HK-2 (cell line): ENCODE data around the gene NIPA2.

ENCODE experiments used
- DNase-seq: peaks from one replicate; pipeline ENCODE4 v3.0.0-alpha.2; 2018; ENCODE audit not compliant: unreplicated experiment

The NIPA2 gene

DNA sequence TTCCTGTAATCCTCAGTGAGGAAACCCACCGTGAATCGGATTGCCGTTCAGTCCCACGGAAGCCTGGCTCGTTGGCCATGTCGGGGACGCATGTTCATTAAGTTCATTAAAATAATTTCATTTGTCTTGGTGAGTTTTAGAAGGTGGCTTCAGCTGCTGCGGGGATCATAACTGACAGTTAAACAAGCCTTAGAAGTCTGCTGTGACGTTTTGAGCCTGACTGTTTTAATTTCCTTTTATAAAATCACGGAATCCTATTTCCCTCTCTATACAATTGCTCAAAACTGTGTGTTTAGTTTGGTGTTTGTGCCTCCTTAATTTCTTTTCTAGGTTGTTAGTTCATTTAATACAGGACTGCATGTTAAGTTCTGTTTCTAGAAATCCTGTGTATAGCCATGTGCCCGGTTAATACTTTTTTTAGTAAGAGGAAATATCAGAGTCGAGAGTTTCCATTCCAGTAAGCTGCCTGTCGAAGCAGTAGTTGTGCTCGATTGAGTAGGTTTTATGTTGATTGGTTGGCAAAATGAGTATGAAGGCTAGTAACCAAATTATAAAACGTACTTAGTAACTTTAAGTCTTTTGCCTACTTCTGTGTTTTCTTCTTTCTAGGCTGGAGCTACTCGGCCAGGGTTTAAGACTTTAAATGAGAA is 705 bp downstream of the NIPA2 start:
- no peak for DNase-seq

DNA sequence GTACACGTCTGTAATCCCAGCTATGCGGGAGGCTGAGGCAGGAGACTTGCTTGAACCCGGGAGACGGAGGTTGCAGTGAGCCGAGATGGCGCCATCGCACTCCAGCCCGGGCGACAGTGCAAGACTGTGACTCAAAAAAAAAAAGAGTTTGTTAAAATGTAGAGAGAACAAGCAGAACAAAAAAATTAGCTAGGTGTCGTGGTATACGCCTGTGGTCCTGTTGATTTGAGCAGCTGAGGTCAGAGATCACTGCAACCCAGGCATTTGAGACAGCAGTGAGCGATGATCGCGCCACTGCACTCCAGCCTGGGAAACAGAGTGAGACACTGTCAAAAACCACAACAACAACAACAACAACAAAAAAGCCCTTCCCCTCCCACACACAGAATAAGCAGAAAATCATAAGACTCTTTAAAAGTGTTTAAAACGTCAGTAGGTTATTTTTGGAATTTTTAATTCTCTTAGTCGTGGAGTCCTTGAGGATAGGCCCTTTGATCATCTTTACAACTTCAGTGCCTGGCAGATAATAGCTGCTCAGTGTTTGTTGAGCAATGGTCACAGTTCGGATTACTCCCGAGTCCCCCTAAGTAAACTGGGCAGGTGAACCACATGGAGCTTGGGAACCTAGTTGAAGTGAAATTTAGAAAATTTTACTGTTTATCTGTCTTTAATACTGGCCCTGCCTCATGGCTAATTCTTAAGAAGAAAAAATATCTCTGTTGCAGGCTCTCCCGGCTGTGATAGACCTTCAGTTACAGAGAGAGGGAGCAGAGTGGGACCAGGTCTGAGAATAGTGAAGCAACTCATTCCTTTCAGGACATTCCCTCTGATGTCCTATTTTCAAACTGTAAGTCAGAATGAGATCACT is 6.2 kb downstream of the NIPA2 start:
- DNase-seq, result no peak

DNA sequence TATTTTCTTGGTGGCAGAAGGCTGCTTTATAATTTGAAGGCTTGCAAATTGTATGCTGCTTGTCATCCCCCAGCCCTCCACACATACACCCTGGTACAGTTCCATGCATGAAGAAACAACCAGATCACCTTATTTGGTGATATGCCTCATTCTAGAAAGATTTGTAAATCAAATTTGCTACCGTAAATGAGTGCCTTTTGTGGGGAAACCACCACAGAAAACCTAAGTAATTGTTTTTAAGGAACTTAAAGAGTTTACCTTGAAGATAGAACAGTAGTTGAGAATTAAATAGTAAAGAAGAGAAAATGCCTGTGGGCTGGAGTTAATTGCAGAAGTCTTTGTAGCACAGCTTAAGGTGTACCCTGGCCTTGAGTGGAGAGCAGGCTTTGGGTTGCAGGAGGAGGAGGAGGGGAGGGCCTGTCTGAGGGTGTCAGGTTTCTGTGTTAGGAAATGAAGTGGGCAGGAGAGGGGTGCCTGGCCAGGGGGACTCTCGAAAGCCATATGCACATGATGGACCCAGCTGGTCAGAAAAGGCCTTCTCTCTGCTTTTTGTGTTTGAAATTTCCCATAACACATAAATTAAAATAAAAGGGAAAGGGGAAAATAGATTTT is 6.9 kb downstream of the NIPA2 start:
- no peak for DNase-seq

DNA sequence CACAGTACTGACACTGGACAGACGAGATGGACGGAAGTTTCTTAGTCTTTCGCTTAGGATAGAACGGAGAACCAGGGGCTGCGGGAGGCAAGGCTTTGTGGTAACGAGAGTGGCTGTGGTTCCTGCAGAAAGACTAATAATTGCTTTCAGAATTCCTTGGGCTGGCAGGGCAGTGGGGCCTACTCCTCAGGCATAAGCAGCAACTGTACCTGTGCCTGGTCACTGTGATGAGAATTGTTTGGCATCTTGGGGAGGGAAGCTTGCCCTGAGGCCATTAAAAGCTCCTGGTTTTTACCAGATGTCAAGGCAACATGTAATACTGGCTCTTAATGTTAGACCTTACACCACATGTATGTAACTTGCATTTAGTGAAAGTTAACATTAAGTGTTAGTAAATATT is 7.6 kb downstream of the NIPA2 start:
- no peak for DNase-seq

DNA sequence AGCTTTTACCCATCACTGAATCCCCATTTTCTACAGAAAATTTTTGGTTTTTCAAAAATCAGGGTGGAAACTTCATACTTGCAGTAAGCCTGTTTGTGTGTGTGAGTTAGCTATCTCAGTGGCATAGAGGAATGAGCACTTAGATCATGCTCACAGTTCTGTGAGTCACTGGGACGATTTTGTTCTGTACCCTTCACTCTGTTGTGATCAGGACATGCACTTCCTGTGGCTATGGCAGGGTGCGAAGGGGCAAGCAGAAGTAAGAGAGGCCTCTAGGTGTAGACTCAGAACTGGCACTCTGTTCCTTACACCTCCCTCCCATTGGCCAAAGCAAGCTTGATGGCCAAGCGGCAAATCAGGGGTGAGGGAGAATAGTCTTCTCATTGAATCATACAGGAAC is 11.6 kb downstream of the NIPA2 start:
- DNase-seq, result no peak

DNA sequence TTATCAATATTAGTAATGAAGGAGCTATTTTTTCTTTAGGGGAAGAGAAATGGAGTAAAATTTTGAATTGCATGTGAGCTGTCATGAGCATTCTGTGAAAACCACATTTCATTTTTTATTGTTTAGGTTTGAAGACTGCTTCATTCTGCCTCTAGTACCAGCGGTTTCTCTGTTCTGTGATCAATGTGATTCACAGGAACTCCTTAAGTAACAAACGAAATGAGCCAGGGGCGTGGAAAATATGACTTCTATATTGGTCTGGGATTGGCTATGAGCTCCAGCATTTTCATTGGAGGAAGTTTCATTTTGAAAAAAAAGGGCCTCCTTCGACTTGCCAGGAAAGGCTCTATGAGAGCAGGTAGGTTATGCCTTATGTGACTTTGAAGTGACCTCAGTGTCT is 13.0 kb downstream of the NIPA2 start:
- no peak for DNase-seq

DNA sequence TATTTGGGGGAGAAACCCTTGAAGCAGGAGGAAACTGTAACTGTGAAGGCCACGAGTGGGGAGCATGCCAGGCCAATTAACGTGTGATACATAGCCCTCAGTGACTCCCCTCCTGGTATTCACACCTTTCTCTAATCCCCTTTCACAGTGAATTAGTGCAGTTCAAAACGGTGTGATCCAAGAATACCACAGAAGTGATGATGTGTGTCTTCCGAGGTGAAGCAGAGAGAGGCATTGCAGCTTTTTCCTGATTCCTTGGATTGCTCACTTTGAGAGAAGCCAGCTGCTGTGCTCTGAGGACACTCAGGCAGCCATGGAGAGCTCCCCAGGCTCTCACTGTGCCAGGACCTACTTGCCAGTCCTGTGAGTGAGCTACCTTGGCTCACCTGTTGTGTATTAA is 17.3 kb downstream of the NIPA2 start:
- DNase-seq, result no peak

DNA sequence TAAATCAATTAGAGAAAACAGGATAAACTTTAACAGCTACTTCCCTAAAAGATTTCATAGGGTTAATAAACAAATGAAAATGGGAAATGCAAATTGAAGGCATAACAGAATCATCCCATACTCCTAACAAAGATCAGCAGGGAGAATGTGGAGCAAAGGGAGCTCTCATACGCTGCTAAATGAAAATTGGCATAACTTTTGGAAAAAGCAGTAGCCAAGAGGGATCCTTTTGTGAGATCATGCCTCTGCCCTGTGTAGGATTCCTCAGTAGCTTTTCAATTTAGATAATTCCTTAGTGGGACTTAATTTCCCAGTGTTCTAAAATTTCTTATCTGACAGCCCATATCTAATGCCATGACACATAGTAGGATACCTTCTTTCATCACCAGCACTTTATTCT is 18.2 kb downstream of the NIPA2 start:
- no peak for DNase-seq

DNA sequence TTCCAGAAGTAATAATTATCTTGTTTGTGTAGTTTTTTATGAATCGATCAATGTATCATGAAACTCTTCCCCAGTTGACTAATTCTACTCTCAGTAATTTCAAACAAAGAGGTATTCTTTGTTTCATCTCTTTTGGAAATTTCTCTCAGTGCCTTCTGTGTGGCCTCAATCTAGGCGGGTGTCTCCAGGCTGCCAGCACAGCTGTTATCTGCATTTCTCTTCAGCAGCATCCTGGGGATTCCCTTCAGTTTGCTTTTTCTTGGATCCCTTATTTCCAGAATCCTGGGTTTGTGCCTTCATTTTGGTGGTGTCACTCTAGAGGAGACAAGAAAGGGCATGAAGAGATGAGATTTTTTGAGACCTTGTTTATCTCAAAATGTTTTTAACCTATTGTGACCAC is 22.7 kb downstream of the NIPA2 start:
- DNase-seq, result no peak

DNA sequence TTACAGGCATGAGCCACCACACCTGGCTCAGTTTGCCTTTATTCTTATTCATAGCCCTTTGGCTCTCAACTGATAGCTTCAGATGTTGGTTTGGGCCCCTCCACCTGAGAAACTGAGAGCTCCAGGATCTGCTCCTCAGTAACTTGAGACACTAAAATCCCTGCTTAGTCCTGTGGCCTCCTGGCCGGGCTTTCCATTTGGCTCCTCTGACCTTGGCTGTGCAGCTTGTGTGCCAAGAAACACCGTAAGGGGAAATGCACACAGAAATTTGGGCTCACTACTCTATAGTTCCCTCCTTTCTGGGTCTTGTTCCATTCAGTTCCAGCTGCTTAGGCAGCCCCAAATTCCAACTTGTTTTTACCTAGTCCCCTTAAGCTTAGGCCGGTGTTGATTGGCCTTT is 24.9 kb downstream of the NIPA2 start:
- DNase-seq, result no peak

DNA sequence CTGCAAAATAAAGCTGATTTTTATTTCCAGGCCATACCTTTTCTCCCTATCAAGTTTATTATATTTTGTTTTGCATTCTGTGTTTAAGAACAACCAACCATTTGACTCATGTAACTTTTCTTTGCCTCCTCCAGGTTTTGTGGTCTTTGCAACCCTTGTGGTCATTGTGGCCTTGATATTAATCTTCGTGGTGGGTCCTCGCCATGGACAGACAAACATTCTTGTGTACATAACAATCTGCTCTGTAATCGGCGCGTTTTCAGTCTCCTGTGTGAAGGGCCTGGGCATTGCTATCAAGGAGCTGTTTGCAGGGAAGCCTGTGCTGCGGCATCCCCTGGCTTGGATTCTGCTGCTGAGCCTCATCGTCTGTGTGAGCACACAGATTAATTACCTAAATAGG is 27.6 kb downstream of the NIPA2 start:
- DNase-seq, result no peak

DNA sequence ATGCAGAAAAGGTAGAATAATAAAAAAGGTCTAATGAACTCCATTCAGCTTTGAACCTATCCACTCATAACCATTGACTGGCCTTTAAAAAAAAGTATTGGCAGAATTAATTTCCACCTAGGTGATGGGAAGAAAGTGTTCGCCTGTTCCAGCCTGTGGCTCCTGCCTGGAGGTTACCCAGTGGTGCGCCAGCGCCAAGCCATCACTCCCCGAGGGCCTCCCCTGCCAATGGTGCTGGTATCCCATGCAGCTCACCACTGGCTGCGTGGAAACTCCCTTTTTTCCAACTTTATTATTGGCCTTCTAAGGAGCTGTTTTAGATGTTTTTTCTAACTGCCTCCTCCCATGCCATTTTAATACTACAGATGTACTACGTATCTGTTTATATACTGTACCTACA is 29.4 kb downstream of the NIPA2 start:
- DNase-seq, result no peak

DNA sequence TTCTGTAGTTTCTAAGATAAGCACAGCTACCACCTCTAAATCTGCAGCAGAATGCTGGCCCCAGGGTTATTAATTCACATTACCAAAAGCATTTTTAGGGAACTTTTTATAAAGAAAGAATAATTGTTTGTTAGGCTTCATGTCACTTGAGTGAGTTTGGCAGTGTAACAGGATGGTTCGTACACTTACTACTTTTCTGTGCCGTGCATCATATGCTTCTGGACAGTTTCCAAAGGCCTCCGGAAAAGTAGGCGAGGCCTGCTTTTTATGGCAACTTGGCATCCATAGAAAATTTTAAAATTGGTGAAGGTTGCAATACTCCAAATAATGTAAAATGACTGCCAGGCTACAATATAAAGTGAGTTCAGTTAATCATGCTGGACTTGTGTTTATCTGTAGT is 30.0 kb downstream of the NIPA2 start:
- no peak for DNase-seq

DNA sequence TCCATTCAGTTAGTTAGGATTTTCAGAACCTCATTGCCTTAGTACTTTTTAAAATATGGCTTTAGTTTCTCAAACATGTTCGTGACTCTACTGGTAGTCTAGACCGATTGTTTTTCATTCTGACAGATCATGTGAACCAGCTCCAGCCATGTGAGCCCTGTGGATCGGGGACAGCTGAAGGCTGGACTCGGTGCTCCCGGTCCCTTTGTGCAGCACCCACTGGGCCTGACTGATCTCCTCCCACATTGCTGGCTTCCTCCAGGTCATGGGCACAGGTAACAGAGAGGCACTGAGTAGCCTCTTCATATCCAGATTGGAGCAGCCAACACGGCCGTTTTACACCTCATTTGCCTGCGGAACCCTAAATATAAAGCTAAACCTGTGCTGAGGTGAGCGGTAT is 30.5 kb downstream of the NIPA2 start:
- DNase-seq, result no peak

DNA sequence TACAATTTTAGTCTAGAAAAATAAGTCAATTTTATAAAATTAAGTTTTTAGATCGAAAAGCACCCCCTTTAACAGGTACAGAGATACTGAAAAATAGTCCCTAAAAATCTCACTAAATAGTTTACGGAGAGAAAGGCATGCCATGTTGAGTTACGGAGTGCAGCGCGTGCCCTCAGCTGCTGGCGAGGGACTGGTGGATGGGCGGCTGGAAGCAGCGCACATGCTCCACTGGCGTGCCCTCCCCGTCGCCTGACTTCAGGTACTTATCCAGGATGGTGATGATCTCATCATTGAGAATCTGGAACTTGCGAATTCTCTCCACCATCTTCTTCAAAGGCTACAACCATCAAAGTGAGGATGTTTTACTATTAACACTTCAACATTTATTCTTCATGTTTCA is 31.4 kb downstream of the NIPA2 start:
- no peak for DNase-seq

DNA sequence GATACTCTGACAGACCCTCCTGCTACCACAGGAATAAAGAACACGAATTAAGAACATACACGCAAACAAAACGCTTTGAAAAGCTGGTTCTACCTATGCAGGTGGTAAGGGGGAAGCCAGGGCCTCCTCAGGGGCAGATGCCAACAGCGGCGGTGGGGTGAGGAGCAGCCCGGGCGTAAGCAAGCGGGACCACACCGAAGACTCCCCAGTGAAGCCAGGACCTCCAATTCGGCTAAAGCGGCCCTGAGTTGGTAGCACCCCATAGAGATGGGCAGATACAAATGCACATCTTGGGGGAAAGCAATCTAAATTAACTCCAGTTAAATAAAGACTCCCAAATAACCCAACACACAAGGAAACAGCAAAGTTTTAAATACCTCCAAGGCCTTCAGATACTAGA is 32.4 kb downstream of the NIPA2 start:
- no peak for DNase-seq

DNA sequence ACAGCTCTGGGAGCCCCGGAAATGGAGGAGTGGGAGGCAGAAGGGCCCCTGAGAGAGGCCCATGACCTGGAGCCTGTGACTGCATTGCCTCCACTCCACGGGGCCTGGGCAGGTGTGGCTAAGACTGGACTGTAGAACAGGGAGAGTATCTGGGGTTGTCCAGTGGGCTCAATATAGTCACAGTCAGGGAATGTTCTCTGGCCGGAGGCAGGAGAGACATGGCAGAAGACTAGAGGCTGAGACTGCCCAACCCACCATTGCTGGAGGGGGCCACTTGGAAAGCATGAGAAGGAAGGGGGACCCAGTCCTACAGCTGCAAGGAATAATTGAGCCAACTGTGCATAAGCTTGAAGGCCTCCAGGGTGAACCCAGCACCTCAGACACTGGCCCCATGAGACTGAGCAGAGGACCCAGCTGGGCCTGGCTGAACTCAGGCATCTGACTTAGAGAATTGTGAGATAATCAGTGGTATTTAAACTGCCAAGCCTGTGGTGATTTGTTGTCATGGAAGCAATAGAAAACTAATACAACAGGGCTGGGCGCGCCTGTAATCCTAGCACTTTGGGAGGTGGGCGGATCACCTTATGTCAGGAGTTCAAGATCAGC is 33.1 kb downstream of the NIPA2 start:
- DNase-seq, result no peak

DNA sequence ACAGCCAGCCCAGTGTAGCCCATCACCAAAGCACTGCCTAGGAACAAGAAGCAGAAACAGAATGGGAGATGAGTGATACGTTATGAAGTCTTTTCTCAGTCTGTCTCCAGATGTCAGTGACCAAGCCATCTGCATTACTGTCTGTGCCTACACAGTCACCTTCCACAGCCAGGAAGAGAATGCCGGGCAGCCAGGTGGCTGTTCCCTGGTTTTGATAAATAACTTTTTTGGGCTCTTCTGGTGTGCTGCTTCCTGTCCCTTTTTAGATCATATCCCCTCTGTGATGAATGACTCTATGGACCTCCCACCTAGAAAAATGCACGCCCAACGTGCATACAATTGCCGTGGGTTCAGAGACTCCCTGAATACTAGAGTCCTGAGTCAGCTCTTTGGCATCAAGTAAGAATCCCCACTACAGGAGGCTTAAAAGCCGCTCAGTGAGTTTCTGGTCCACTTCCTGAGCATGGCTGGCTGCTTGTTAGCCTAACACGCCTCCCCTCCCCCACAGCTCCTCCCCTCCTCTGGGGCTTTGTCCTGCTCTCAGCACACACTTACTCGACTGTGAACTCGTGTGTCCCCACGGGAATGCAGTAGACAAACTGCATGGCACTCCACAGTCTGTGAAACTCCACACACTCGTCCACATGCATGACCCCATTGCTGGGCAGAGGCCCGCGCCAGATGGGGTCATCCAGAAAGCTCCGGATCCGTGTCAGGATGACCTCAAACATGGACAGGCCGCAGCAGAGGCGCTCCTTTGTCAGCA is 34.7 kb downstream of the NIPA2 start:
- peak; percentile 33 for DNase-seq

DNA sequence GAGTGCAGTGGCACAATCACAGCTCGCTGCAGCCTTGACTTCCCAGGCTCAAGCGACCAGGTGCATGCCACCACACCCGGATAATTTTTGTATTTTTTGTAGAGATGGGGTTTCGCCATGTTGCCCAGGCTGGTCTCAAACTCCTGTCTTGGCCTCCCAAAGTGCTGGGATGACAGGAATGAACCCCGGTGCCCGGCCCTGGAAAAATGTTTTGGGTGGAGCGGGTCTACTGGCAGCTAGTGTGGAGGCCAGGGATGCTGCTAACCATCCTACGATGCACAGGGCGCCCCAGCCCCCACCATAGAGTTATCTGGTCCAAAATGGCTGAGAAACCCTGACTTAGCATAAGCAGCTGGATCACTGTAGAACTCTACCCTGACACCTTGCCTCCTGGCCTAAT is 35.4 kb downstream of the NIPA2 start:
- DNase-seq, result no peak

DNA sequence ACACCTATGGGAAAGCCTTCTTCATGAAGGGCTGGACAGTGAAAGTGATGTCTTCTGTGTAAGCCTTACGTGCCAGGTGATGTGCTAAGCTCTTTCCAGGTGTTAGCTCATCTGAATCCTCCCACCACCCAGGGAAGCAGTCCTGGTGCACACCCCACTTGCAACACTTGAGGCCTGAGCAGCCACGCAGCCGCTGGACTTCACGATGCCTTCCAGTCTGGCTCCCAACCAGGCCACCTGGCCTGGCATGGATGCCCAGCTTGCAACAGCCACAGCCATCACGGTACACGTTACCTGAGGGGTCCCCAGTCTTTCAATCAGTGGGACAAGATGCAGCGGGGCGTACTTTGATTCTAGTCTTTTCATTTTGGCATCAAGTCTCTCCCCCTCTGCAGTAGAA is 35.8 kb downstream of the NIPA2 start:
- no peak for DNase-seq

DNA sequence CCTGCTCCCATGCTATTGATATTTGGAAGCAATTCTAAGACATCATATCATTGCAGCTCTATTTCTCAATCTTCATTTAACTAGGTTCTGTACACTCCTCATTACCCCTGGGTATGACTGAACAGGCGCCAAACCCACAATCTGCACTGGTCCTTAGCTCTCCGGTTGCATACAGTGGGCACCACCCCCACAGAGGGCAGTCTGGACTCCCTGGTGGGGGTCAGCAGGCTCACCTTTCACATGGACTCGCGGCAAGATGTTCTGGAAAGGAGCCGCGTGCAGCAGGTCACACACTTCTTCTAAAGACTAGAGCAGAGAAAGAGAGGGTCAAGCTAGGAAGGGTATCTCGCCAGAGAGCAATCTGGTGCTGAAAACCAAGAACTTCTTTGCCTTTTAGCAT is 36.5 kb downstream of the NIPA2 start:
- DNase-seq, result no peak

DNA sequence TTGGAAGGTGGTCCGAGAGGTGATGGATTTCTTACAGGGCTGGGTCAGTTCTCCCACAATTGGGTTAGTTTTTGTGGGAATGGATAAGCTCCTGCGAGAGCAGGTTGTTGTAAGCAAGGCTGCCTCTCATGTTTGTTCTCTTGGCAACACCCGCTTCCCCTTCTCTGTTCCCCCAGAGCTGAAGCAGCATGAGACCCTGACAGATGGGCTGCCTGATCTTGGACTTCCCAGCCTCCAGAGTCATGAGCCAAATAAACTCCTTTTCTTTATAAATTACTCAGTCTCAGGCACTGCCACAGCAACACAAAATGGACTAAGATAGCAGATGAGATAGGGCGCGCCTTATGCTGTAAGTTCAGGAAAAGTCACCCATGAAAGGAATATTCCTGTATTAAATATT is 38.7 kb downstream of the NIPA2 start:
- no peak for DNase-seq
